ENCODE data around the gene TAS2R38.

The TAS2R38 gene

GRCh38 chr7:141975806-141976523 is 2.4 kb upstream of the TAS2R38 start:
- FAIRE-seq: no peak

DNA sequence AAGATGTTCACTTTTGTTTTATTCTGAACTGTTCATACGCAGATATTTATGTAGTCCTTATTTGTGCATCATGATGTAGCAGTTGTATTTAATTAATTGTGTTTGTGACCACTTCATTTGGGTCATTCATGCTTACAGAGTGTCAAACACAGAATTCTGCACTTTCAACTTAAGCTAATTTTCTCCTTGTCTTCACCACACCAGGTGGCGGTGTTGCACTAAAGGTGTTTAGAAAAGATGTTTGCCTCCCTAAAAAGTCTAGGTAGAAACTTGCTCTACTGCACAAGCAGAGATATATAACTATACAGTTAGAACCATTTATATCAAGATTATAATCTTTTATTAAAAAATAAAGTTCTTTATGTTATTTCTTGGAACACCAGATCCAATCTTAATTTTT is 1.3 kb upstream of the TAS2R38 start:
- FAIRE-seq: no peak

DNA sequence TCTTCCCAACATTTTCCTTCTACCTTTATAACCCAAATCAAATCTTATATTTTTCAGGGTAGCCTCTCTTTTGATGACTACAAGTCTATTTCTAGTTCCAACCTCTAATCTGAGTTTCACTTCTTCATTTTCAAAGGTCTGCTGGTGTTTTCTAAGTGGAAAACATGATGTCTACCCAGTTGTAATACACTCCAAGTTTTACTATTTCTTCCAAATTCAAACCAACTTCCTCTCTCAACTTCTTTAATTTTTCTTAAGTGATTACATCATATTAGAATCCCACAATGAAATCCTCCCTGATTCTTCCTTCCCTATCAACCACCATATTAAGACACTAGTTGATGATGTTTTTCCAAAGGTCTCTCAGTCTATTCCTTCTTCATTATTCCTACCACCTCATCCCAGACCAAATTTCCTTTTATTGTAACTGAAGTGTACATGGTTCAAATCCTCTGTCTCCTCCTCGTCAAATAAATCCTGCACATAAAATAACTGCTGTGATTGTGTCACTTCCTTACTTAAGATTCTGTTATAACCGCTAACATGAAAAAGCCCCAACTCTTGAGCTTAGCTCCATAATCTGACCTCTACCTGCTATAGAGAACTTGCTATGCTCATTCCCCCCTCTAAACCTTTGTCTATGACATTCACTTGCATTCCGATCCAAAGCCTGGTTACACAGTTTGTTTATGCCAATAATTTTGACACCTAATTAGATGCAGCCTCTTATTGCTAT is 12.7 kb downstream of the TAS2R38 start:
- no peak for FAIRE-seq

- FAIRE-seq: no peak
Observed at GRCh38 chr7:141956084-141956483, 17.5 kb downstream of the TAS2R38 start.

DNA sequence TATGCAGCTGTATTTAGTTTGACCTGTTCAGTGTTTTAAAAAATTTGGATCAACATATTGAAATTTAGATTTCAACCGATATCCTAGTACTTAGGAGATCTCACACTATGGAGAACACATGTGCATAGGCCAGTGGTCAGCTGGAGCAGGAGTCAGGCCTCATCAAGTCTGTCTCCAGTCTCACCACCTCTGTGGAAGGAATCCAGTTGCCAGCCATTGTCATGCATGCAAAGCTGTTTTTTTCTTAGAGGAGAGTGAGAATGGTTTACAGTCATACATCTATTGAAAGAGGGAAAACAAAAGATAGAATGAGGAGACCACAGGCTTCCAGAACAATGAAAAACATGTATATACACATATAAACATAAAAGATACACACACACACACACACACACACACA is 19.2 kb downstream of the TAS2R38 start:
- no peak for FAIRE-seq

DNA sequence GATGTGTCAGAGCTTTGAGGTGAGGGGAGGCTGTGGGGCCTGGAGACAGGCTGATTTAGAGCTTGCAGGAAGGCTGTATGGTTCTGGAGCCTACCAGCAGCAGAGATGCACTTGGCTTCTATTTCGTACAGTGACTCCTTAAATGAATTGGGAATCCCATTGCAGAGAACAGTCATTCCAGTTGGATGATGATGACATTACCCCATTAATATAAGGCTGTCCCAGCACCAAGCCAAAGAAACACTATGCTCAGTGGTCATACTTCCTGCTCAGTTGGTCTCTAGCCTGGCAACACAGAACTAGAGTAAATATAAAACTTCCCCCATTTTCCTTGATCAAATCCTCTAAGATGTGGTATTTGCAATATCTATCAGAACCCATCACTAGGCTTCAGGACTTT is 21.1 kb downstream of the TAS2R38 start:
- FAIRE-seq: no peak

DNA sequence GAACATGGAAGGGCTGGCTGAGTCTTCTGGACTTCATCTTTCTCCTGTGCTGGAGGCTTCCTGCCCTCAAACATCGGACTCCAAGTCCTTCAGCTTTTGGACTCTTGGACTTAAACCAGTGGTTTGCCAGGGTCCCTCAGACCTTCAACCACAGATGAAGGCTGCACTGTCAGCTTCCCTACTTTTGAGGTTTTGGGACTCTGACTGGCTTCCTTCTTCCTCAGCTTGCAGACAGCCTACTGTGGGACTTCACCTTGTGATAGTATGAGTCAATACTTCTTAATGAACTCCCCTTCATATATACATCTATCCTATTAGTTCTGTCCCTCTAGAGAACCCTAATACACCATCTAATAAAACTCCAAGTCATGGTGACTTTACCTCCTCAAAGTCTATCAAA is 22.8 kb downstream of the TAS2R38 start:
- no peak for FAIRE-seq

DNA sequence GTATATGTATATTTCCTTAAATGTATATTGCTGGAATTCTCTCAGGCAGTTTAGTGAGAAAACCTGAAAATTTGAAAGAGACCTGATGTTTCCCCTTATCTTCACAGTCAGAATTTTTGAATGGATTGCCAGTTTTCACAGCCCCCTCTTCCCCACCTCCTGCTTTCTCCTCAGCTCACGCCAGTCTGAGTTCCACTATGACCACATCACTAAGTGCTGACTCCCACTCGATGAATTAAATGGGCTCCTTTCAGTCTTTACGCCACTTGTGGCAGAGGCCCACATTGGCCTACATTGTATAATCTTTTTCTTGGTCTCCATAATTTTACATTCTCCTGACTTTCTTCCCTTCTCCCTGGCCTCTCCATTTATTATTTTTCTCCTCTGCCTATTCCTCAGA is 23.7 kb downstream of the TAS2R38 start:
- no peak for FAIRE-seq

GRCh38 chr7:141949451-141949850 is 24.1 kb downstream of the TAS2R38 start:
- FAIRE-seq: no peak

DNA sequence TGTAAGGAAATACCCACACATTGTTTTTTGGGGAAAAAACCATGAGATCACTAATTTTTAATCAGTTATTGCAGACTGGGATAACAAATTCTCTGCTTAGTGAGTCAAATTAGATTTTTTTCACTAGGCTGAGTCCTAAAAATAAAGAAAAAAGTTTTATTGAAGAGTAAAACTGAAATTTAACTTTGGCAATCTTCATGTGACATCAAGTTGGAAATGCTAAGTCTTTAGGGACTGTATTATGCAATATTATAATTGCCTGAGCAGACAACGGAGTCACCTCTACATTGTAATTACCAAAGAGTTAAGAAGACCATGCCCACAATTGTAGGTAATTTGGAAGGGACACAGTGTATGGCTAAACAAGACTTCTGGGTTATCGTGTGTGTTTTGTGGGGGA is 24.6 kb downstream of the TAS2R38 start:
- no peak for FAIRE-seq

- FAIRE-seq: no peak
Observed at GRCh38 chr7:141946796-141947195, 26.8 kb downstream of the TAS2R38 start, which contains the start of gene CLEC5A. TSS of gene CLEC5A (minus strand) at chr7:141946974. CDS start at chr7:141946292, 682 bp downstream.

DNA sequence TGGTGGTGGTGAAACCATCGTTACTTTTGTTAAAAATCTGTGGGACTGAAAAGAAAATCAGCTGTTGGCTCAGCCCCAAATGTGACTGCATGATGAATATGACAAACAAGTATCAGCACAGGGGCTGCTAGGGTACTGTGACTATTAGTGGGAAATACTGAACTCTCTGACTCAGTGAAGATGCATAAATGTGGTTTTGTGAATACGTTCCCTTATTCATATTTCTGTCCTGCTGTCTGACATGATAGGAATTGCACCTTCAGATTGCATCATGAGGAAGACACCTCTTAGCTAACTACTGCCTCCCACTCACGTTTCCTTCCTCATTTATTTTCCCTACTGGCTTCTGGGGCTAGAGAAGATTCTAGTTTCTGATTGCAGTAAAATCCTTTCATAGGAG is 28.2 kb downstream of the TAS2R38 start:
- FAIRE-seq: no peak

- FAIRE-seq: no peak
Observed at GRCh38 chr7:141944811-141945210, 28.8 kb downstream of the TAS2R38 start.

DNA sequence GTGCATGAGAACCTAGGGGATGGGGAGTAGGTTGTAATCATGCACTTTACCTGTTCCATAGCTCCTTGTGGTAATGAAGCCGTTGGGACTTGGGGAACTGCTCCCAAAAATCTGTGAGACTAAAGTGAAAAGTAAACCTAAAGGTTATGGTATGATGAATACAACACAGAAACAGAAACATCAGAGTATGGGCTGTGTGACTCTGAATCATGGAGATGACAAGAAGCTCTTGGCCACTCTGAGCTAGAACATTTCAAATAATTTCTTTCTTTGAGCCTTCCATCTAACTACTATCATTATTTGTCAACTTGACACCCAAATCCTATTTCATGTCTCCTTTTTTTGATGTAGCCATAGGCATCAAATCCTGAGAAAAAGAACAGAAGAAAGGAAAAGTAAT is 29.7 kb downstream of the TAS2R38 start:
- no peak for FAIRE-seq

DNA sequence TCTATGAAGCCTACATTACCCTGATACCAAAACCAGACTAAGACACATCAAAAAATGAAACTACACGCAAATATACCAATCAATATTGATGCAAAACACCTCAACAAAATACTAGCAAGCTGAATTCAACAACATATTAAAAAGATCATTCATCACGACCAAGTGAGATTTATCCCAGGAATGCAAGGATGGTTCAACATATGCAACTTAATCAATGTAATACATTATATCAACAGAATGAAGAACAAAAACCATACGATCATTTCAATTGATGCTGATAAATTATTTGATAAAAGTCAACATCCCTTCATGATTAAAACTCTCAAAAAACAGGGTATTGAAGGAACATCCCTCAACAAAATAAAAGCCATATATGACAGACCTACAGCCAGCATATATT is 32.5 kb downstream of the TAS2R38 start:
- FAIRE-seq: no peak

GRCh38 chr7:141930211-141930610 is 43.4 kb downstream of the TAS2R38 start:
- FAIRE-seq: no peak

DNA sequence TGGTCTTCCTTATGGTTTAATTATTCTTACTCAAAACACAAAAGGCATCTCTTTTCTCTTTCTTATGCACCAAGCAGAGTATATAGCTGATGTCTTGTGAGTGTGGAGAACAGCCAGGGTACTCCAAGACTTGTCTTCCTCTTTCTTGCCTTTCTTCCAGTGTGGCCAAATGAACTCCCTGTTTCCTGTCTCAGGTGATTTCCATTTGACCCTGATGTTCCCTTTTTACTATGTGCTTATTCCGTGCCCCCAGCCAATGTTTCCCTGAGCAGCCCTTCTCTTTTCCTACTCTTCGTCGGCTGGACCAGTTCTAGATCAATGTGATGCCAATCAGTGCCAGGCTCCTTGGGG is 44.8 kb downstream of the TAS2R38 start:
- FAIRE-seq: no peak

GRCh38 chr7:141928146-141928844 is 45.3 kb downstream of the TAS2R38 start:
- FAIRE-seq: no peak

Data from endometrium (tissue), 2 donors.